Activated CD8-positive, alpha-beta memory T cell treated with anti-CD3 and anti-CD28 coated beads, Interleukin-2, amount 50 U/mL, for 24 hours (primary cell): ENCODE results near the gene ATP1B4.

Experiments used
- DNase-seq: peaks from one replicate; pipeline ENCODE4 v3.0.0-alpha.2; 2020; ENCODE audit errors: extremely low read depth

The ATP1B4 gene

GRCh38 chrX:120372667-120373370 is 10.9 kb downstream of the ATP1B4 start:
- DNase-seq: no peak

DNA sequence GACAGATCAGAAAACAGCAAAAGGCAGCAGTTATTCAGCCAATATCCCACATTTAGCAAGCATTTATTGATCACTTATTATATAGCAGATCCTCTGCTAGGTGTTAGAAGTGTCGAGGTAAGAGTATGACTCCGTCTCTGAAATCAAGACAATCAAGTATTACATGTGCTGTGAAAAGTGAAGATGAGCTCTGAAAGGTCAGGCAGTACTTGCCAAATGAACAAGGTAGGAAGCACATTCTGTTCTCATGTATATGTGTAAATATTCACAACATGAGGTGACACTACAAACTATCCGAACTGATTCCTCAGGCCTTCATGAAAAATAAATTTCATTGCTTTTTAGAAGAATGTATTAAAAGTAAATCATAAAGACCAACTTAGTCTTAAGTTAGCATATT is 15.3 kb downstream of the ATP1B4 start:
- no peak for DNase-seq

DNA sequence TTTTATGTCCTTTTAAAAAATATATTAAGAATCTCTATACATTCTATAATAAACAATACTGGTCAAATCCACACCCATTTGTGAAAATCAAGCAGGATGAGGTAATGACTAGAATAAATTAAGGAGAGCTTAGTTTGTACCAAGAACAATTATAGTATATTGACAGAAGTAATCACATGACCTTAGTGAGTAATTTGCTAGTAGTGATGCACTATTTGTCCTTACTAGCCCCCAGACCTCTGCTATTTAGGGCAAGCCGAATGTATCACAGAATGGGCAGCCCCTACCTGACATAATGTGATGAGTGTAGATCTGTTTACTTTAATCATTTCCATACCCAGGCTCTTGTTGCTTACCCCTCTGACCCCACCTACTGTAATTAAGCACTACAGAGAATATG is 15.8 kb downstream of the ATP1B4 start:
- DNase-seq: no peak

DNA sequence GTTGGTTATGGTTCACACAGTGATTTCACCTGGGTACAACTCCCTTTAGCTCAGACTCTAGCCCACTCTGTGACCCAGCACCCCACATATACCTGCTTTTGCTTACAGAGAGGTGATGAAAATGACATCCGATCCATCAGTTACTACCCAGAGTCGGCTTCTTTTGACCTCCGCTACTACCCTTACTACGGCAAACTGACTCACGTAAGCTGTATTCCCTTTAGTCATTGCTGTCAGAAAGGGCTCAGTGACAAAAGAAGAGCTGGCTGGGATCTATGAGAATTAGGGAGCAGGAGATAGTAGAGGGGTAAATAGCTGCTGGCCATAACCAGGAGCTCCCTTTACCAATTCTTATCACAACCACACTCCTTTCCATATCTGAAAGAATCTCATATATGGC is 16.7 kb downstream of the ATP1B4 start:
- DNase-seq: no peak

- DNase-seq: no peak
Observed at GRCh38 chrX:120379937-120380681, 18.2 kb downstream of the ATP1B4 start.

DNA sequence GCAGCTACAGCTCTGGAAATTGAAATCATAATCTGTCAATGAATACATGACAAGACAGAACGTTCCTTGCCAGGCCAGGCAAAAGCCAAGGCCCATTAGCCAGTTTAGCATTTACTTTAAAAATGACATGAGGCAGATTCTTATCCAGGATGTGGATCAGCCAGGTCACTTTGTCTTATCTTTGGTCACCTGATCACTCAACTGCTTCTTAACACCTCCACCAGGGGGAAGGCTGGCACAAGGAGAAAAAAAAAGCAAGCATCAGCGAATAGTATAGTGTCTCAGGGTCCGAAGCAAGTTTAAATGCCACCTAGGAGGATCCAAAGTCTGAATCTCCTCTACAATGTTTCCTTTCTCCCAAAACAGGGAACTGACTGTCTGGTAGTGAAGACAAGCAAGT is 18.8 kb downstream of the ATP1B4 start:
- no peak for DNase-seq

GRCh38 chrX:120401301-120401700 is 39.4 kb downstream of the ATP1B4 start:
- DNase-seq: no peak

DNA sequence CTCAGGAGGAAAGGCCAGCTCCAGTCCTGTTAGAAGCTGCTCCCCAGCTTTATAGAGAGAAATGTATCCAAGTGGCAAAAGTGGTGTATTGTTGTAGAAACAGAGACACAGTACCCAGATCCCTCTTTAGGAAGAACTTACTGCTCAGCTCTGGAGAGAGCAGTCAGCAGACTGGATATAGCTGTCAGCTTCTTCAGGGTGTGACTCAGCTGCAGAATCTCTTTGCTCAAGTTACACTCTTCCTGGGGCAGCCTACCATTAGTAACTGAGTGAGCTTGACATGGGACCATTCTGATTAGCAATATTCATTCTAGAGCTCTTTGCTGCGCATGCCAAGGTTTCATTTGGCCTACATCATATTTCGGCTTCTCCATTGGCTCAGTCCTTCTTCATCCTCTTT is 40.5 kb downstream of the ATP1B4 start:
- no peak for DNase-seq

DNA sequence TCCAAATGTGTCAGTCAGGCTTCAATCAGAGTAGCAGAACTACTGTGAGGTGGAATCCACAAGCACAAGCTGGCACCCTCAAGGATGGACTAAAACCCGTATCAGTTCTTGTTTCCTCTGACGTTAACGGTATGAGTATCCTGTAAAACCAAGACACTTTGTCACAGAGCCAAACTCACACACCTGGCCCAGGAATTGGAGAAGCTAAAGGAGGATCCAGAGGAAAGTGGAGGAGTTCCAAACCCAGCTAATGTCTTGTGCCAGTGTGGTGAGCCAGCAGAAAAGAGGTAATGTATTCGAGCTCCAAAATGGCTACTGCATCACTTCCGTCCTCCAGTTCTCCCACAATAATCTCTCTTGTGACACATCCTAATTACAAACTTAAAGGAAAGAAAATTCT is 44.7 kb downstream of the ATP1B4 start:
- DNase-seq: no peak

DNA sequence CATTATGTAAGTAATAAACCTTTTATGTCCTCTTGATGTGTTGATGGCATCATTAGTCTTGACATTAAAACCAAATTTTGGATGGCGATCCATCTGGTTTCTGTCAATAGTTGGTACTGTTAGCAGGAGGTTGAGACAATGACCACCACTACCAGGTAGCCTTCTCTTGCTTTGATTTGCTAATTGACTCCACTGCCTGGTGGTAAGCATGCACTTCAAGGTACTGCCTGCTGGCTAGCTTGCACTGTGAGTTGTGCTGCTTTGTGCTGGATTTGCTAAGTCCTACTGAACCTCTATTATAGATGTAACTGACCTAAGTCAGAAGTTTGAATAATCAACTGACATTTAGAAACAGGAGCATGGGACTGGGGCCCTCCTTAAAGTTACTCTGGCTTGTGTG is 46.3 kb downstream of the ATP1B4 start:
- no peak for DNase-seq

- no peak for DNase-seq
Observed at GRCh38 chrX:120419463-120419862, 57.6 kb downstream of the ATP1B4 start.

DNA sequence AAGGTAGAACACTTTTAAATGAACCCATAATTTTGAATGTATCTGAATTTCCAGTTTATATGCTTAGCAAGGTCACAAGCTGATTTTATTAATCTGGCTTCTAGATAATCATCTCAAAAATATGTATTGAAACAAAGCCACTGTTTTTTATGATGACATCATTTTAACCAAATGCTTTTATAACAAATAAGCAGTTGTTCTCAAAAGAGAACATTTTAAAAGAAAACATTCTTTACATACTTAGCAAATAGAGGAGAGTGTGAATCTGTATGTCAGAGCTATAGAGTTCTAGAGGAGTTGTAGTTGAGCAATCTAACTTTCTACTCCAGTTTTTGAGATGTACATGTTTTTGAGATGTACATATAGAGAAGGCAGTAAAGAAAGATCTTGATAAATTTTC is 64.7 kb downstream of the ATP1B4 start:
- no peak for DNase-seq

DNA sequence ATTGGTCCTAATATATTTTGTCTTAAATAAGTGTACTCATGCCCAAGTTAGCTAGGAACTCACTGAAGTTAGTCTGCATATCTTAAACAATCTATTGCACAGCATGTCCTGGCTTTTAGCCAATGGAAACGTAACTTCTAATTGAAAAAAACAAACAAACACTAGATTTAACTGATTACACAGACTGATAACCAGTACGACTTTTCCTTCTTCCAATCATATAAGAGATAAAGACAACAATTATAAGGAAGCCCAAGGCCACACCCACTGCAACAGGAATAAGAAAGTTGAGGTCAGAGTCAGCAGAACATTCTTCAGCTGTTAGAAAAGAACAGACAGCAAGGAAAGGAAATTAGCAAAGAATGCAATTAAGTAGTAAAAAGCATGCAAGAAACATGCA is 66.4 kb downstream of the ATP1B4 start:
- no peak for DNase-seq

DNA sequence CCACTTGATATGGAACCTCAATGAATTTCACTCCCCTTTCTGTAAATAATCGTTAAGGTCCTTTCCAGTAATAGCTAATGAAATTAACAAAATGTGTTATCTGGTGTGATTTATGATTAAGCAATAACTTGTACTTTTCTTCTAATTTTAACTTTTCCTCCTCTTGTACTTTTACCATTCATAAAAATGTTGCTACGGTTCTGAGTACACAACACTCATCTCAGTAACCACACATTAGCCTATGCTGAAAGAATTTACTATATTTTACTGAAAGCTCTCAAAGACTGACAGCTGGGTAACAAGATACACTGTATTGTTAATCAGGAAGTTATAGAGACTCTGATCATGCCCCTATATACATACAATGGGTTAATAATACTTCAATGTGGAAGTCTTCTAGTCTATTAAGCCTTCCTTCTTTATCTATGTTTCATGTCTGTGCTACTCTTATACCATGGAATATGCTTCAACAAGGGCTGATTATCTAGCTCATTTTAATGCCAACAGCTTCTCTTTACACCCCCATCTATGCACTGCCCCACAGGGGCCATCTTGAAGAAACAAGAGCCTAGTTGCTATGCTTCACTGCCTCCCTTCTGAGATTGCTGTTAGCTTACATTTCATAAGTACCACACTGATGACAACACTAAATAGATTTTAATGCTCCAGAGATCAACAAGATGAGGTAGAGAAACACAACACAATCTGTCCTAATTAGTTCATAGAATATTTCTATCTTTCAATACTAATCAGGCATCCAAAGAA is 68.1 kb downstream of the ATP1B4 start:
- DNase-seq: no peak
